COR-L47 (cell line): ENCODE measurements around the gene KRTAP10-2.
"Not testable (repeated sequence)": the region's sequence is repeated elsewhere in the genome, so short reads cannot be mapped to it uniquely, and the experiment has no call there.

Source experiments
- DNase-seq: peaks from one replicate; lab custom pipeline; 2025; lab: John Stamatoyannopoulos, UW

The KRTAP10-2 gene

GRCh38 chr21:44583089-44583799, 31.9 kb upstream of the KRTAP10-2 start:
- DNase-seq, result peak; percentile 77

GRCh38 chr21:44582055-44582454, 30.8 kb upstream of the KRTAP10-2 start:
- no peak for DNase-seq

- no peak for DNase-seq
These were observed 29.9 kb upstream of the KRTAP10-2 start for GRCh38 chr21:44581158-44581557.

GRCh38 chr21:44580231-44580821, 29.0 kb upstream of the KRTAP10-2 start, which contains the start of gene KRTAP10-5:
Gene KRTAP10-5, minus strand, starts transcription at chr21:44580604. Its CDS starts 26 bp downstream, at chr21:44580578.
- not testable (repeated sequence) for DNase-seq

- no peak for DNase-seq
These were observed 28.5 kb upstream of the KRTAP10-2 start for GRCh38 chr21:44579833-44580144.

- no peak for DNase-seq
These were observed 27.9 kb upstream of the KRTAP10-2 start for GRCh38 chr21:44579056-44579832.

- DNase-seq, result no peak
These were observed 27.2 kb upstream of the KRTAP10-2 start for GRCh38 chr21:44578371-44579055.

- DNase-seq, result no peak
These were observed 24.7 kb upstream of the KRTAP10-2 start for GRCh38 chr21:44576025-44576420.

DNA sequence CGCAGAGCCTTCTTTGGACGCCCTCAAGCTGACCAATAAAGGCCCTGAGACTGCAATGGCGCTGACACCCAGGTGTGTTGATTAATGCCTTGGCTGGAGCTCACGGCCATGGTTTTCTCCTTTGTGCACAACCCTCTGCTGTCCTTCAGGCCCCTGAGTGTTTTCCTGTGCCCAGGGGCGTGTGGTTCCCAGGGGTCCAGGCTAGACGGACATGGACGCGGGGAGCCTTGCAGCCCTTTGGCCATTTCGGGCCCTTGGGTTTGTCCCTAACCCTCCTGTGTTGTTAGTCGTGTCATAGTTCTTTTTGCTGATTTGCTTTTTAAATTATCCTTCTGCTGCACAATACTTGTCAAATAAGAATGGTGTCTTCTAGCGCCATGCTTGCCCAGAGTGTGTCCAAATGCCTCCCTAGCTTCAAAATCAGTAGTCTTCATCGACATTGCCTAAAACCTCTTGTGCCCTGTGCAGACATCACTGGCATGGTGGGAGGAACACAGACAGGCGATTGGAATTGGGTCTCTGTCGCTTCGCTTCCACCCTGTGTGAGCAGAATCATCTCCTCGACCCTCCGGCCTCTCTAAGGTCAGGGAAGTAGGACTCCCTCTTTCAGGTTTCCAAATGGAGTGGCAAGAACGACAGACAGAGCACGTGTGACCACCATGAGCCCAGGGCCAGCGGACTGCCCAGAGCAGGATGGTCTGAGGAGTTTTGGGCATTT, 24.2 kb upstream of the KRTAP10-2 start:
- DNase-seq, result no peak

DNA sequence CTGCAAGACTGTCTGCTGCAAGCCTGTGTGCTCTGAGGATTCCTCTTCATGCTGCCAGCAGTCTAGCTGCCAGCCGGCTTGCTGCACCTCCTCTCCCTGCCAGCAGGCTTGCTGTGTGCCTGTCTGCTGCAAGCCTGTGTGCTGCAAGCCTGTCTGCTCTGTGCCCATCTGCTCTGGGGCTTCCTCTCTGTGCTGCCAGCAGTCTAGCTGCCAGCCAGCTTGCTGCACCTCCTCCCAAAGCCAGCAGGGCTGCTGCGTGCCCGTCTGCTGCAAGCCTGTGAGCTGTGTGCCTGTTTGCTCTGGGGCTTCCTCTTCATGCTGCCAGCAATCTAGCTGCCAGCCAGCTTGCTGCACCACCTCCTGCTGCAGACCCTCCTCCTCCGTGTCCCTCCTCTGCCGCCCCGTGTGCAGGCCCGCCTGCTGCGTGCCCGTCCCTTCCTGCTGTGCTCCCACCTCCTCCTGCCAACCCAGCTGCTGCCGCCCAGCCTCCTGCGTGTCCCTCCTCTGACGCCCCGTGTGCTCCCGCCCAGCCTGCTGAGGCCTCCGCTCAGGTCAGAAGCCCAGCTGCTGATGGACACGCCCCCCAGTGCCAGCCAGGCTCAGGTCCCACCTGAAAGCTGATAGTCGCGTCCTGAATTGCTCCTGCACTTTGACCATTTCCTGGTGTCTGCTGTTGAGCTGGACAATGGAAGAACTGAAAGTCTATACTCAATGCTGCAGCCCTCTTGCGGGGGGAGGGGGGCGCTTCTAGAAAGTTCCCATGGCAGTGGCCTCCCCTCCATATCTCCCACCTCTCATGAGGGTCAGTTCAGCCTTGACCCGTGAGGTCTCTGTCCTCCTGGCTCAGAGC, 23.4 kb upstream of the KRTAP10-2 start:
- no peak for DNase-seq

- peak; percentile 75 for DNase-seq
These were observed 22.5 kb upstream of the KRTAP10-2 start, which contains the start of gene KRTAP10-4 for GRCh38 chr21:44573630-44574456. Gene KRTAP10-4, plus strand, starts transcription at chr21:44573729. Its CDS starts 30 bp downstream, at chr21:44573759.

GRCh38 chr21:44572959-44573583, 21.8 kb upstream of the KRTAP10-2 start:
- peak; percentile 44 for DNase-seq

DNA sequence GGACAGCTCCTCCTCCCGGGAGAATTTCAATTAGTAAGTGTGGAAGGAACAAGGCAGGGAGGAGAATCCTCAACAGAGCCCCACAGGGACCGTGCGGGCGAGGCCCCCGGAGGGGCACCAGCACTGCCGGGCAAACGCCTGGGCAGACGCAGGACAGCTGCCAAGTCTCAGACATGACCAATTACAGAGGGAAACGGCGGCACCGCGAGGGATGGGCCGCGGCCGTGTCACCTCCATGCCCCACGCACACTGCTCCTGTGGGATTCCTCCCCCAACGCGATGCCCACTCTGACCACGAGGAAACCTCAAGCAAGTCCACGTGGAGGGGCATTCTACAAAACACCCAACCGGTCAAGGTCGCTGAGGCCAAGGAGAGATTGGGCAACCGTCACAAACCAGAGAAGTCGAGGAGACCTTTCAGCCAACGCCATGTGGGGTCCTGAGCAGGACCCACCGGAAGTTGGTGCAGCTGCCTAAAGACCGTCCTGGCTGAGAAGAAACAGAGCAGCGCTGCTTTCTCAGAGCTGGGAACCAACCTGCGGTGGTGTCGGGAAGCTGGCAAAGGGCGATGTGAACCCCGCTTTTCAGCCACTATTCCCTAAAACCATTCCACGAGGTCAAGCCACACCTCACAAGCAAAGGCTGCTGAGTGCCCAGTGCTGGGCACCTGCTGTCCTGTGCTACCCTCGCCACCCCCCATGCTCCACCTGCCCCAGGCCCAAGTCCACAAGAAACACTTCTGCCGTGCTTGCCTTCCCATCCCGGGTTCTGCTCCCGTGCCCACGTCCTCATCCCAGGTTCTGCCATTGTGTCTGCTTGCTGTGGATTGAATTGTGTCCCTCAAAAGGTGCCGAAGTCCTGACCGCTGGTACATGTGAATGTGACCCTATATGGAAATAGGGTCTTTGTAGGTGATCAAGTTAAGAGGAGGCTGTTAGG, 20.8 kb upstream of the KRTAP10-2 start:
- no peak for DNase-seq

GRCh38 chr21:44571296-44571695, 20.0 kb upstream of the KRTAP10-2 start:
- DNase-seq, result no peak

DNA sequence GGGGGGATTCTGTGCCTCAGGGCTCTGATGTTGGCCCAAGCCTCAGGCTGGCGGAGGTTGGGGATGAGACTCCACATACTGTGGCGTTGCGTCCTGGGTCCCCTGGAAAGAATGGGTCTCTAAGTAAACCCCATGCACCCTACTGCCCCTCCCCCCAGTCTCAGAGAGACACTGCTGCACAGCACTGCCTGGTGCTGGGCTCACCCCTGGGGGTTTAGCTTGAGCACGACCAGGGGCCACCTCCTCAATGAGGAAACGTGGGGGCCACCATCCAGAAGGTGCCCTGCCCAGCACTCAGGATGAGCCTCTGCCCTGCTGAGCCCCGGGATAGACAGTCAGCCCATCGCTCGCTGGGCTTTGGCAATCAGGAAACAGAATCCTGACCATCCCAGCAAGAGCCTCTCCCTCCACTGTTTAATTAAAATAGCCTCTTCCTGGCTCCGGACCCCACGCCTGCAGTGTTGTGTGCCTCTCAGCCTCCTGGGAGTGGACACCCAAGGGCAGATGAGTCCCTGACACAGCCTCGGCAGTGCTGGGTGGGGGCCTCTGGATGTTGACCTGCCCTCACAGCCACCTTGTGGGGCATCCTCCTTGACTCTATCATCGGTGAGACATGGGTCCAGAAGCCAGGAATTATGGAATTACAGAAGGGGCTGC, 18.7 kb upstream of the KRTAP10-2 start:
- DNase-seq, result no peak

DNA sequence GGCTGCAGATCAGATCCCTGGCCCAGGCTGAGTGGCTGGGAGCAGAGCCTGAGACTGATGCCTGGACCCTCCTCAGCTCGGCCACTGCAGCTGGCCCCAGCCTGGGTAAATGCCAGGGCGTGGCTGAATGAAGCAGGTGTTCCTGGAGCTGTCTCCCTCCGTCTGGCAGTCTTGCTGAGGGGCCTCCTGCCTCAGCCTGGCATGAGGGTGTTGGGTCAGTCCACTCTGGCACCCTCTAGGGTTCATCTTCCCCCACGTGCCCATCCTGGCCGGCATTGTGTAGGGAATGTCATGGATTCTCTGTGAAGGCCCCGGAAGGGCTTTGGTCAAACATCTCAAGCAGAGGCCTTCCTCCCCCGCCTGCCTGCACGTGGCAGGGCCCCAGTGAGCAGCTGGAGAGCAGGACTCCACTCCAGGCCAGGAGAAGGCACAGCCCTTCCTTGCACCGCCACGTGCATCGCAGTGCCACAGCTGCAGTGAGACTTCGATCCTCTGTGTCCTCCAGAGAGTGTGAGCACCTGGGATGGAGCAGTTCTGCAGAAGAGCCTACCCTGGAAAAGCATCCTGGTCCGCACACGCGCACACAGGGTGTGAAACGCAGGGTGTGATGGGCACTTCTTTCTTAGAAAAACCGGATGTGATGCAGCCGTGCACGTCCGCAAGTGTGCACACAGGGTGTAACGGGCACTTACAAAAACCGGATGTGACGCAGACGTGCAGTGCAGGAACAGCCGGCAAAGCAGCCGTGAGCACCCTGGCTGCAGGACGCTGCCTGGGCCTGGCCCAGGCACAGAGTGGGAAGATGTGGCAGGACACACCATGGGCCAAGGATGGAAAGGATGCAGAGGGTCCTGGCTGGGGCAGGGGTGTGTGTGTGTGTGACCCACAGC, 17.6 kb upstream of the KRTAP10-2 start:
- DNase-seq, result peak; percentile 80

GRCh38 chr21:44568261-44568660, 17.0 kb upstream of the KRTAP10-2 start:
- peak; percentile 60 for DNase-seq
